Transverse colon (tissue), 4 donors: Measurements from ENCODE around the gene TMEM38A.

ENCODE experiments used
- EP300 ChIP-seq: sonication (generic); formaldehyde crosslinking; IDR thresholded peaks from one replicate; pipeline ENCODE4 v1.6.1; 2017; ENCODE audit warnings: antibody characterized with exemption, low read depth
- POLR2A ChIP-seq: fragments of 450-650 bp; IDR thresholded peaks from one replicate; pipeline ENCODE4 v1.6.1; 2016; ENCODE audit warnings: antibody characterized with exemption, mild to moderate bottlenecking, moderate library complexity
- POLR2AphosphoS5 ChIP-seq, 3 donors: sonication (generic); formaldehyde crosslinking; IDR thresholded peaks; one replicate each; pipeline ENCODE4 v1.6.1; 2016; ENCODE audit warnings: antibody characterized with exemption in 3 of 3
- TF ChIP-seq, protein P1 (sequence below), 5 experiments: fragments of 200-600 bp in 3 of 5; fragments of 450-650 bp in 2 of 5; sonication (generic) in 3 of 5; IDR thresholded peaks; 1 replicate in 2 of 5; 2 replicates in 3 of 5; pipeline ENCODE4 v1.5.1; 2016 to 2017; ENCODE audit warnings: antibody characterized with exemption in 5 of 5, inconsistent platforms in 3 of 5, mild to moderate bottlenecking in 2 of 5, moderate library complexity in 1 of 5

DNA sequence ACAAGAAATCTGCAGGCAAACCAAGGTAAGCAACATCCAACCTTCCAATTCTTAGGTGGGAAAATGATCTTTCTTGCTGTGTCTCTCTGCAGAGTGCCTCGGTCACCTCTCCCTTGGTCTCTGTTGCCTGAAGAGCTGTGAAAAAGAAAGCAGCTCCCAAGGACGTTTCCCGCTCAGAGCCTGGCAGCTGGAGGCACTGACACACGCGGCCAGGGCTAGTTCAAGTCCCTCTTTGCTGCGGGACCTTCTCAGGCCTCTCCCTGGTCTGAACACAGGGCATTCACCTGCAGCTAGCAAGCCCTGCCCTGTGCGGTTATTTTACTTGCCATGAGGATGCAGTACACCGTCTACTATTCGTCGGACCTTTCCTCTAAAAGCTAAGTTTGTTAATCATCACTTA is 36.7 kb upstream of the TMEM38A start:
- TF ChIP-seq, protein P1, sequence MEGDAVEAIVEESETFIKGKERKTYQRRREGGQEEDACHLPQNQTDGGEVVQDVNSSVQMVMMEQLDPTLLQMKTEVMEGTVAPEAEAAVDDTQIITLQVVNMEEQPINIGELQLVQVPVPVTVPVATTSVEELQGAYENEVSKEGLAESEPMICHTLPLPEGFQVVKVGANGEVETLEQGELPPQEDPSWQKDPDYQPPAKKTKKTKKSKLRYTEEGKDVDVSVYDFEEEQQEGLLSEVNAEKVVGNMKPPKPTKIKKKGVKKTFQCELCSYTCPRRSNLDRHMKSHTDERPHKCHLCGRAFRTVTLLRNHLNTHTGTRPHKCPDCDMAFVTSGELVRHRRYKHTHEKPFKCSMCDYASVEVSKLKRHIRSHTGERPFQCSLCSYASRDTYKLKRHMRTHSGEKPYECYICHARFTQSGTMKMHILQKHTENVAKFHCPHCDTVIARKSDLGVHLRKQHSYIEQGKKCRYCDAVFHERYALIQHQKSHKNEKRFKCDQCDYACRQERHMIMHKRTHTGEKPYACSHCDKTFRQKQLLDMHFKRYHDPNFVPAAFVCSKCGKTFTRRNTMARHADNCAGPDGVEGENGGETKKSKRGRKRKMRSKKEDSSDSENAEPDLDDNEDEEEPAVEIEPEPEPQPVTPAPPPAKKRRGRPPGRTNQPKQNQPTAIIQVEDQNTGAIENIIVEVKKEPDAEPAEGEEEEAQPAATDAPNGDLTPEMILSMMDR (IDR thresholded peaks at IDR 0.05), result no peak
- no peak for TF ChIP-seq POLR2A
- TF ChIP-seq POLR2AphosphoS5 (IDR thresholded peaks at IDR 0.05), result no peak
- TF ChIP-seq EP300, result no peak
